H9 (cell line): Measurements from ENCODE around the gene SCN2B. TPM values are rescaled to one million over a fixed set of nuclear protein-coding genes. Genes with fewer than 3 reads are reported as not detected.

Source experiments
- DNase-seq: peaks from one replicate; pipeline ENCODE4 v3.0.0-alpha.2; 2017
- H2AFZ ChIP-seq: one replicate; pipeline ENCODE4 v1.6.1; 2013; ENCODE audit warnings: mild to moderate bottlenecking, low read length, control low read depth, moderate library complexity
- H2AK5ac ChIP-seq: 2 replicates; pipeline ENCODE4 v1.6.1; 2013; ENCODE audit warnings: low read length, control low read depth, mixed read lengths; ENCODE audit not compliant: insufficient read length
- H2BK120ac ChIP-seq: one replicate; pipeline ENCODE4 v1.6.1; 2013; ENCODE audit warnings: low read depth, mild to moderate bottlenecking, low read length, control low read depth, inconsistent platforms; ENCODE audit not compliant: poor library complexity, severe bottlenecking
- H2BK12ac ChIP-seq: 2 replicates; pipeline ENCODE4 v1.6.1; 2013; ENCODE audit warnings: low read length, control low read depth, mixed read lengths, low read depth; ENCODE audit not compliant: insufficient read length
- H2BK15ac ChIP-seq: 2 replicates; pipeline ENCODE4 v1.6.1; 2013; ENCODE audit warnings: low read depth, low read length, control low read depth
- H2BK20ac ChIP-seq: one replicate; pipeline ENCODE4 v1.6.1; 2013; ENCODE audit warnings: low read depth, mild to moderate bottlenecking, low read length, control low read depth, inconsistent platforms; ENCODE audit not compliant: poor library complexity, severe bottlenecking
- H2BK5ac ChIP-seq: 2 replicates; pipeline ENCODE4 v1.6.1; 2013; ENCODE audit warnings: low read length, control low read depth, mixed read lengths; ENCODE audit not compliant: insufficient read length
- H3K14ac ChIP-seq: 2 replicates; pipeline ENCODE4 v1.6.1; 2013; ENCODE audit warnings: low read length, control low read depth; ENCODE audit not compliant: insufficient read depth
- H3K18ac ChIP-seq: 2 replicates; pipeline ENCODE4 v1.6.1; 2013; ENCODE audit warnings: low read depth, mild to moderate bottlenecking, mixed read lengths, low read length, control low read depth; ENCODE audit not compliant: insufficient read length
- H3K23ac ChIP-seq: 2 replicates; pipeline ENCODE4 v1.6.1; 2013; ENCODE audit warnings: low read length, control low read depth, mixed read lengths, low read depth; ENCODE audit not compliant: insufficient read length
- H3K23me2 ChIP-seq: 2 replicates; pipeline ENCODE4 v1.6.1; 2013; ENCODE audit warnings: low read depth, mild to moderate bottlenecking, mixed read lengths, low read length, control low read depth; ENCODE audit not compliant: insufficient read length, poor library complexity, severe bottlenecking
- H3K27ac ChIP-seq: 2 replicates; pipeline ENCODE4 v1.5.1; 2013; ENCODE audit warnings: low read length, control low read depth, mixed read lengths, low read depth; ENCODE audit not compliant: insufficient read length
- H3K27me3 ChIP-seq: 2 replicates; pipeline ENCODE4 v1.6.1; 2013; ENCODE audit warnings: low read length, control low read depth, inconsistent platforms; ENCODE audit not compliant: insufficient read depth
- H3K4ac ChIP-seq: 2 replicates; pipeline ENCODE4 v1.6.1; 2013; ENCODE audit warnings: low read depth, mild to moderate bottlenecking, control low read depth, inconsistent platforms, low read length, moderate library complexity
- H3K4me1 ChIP-seq: 2 replicates; pipeline ENCODE4 v1.6.1; 2013; ENCODE audit warnings: low read length, control low read depth, inconsistent platforms; ENCODE audit not compliant: insufficient read depth
- H3K4me2 ChIP-seq: 2 replicates; pipeline ENCODE4 v1.6.1; 2013; ENCODE audit warnings: low read length, control low read depth, mixed read lengths; ENCODE audit not compliant: insufficient read length, insufficient read depth
- H3K56ac ChIP-seq: 2 replicates; pipeline ENCODE4 v1.6.1; 2013; ENCODE audit warnings: low read depth, mild to moderate bottlenecking, mixed read lengths, low read length, control low read depth; ENCODE audit not compliant: insufficient read length
- H3K79me1 ChIP-seq: 2 replicates; pipeline ENCODE4 v1.6.1; 2013; ENCODE audit warnings: low read depth, mild to moderate bottlenecking, moderate library complexity, low read length, control low read depth, inconsistent platforms; ENCODE audit not compliant: insufficient read depth, poor library complexity, severe bottlenecking
- H3K79me2 ChIP-seq: 2 replicates; pipeline ENCODE4 v1.6.1; 2013; ENCODE audit warnings: low read length, control low read depth, inconsistent platforms; ENCODE audit not compliant: insufficient read depth
- H3K9ac ChIP-seq: 2 replicates; pipeline ENCODE4 v1.6.1; 2013; ENCODE audit warnings: low read length, control low read depth, mixed read lengths; ENCODE audit not compliant: insufficient read length; ENCODE audit errors: extremely low read depth
- H3K9me3 ChIP-seq: one replicate; pipeline ENCODE4 v1.6.1; 2013; ENCODE audit warnings: low read depth, low read length, inconsistent platforms; ENCODE audit not compliant: control insufficient read depth
- H3T11ph ChIP-seq: one replicate; pipeline ENCODE4 v1.6.1; 2013; ENCODE audit warnings: mild to moderate bottlenecking, low read length, control low read depth, inconsistent platforms
- H4K20me1 ChIP-seq: one replicate; pipeline ENCODE4 v1.6.1; 2013; ENCODE audit not compliant: control insufficient read depth, insufficient read length, insufficient read depth
- H4K5ac ChIP-seq: 2 replicates; pipeline ENCODE4 v1.6.1; 2013; ENCODE audit warnings: low read depth, mild to moderate bottlenecking, mixed read lengths, low read length, control low read depth; ENCODE audit not compliant: insufficient read length
- H4K8ac ChIP-seq: replicated peaks from 2 replicates; pipeline ENCODE4 v1.6.1; 2013; ENCODE audit warnings: low read length, control low read depth, mixed read lengths, low read depth; ENCODE audit not compliant: insufficient read length
- H4K91ac ChIP-seq: 2 replicates; pipeline ENCODE4 v1.6.1; 2013; ENCODE audit warnings: low read depth, mild to moderate bottlenecking, moderate library complexity, mixed read lengths, low read length, control low read depth; ENCODE audit not compliant: insufficient read length
- H3K27ac Mint-ChIP-seq, 3 experiments: 2 replicates in 2 of 3; 3 replicates in 1 of 3; pipeline ENCODE4 v1.8.0; 2020 to 2021; ENCODE audit warnings: mixed read lengths in 3 of 3, mild to moderate bottlenecking in 1 of 3, moderate library complexity in 1 of 3
- H3K27me3 Mint-ChIP-seq: 2 replicates; pipeline ENCODE4 v1.8.0; 2021; ENCODE audit warnings: low read depth, mild to moderate bottlenecking, moderate library complexity, mixed read lengths
- H3K36me3 Mint-ChIP-seq, 3 experiments: 2 replicates in 2 of 3; 3 replicates in 1 of 3; pipeline ENCODE4 v1.8.0; 2020 to 2021; ENCODE audit warnings: low read depth in 3 of 3, mixed read lengths in 3 of 3; ENCODE audit not compliant: insufficient read depth in 1 of 3
- H3K4me1 Mint-ChIP-seq, 2 experiments: 2 replicates each; pipeline ENCODE4 v1.8.0; 2020; ENCODE audit warnings: mixed read lengths in 2 of 2
- H3K4me3 Mint-ChIP-seq, 2 experiments: 2 replicates in 1 of 2; 3 replicates in 1 of 2; pipeline ENCODE4 v1.8.0; 2020 to 2021; ENCODE audit warnings: mild to moderate bottlenecking in 2 of 2, mixed read lengths in 2 of 2, moderate library complexity in 1 of 2
- H3K9me3 Mint-ChIP-seq, 2 experiments: 2 replicates in 1 of 2; 3 replicates in 1 of 2; pipeline ENCODE4 v1.8.0; 2020; ENCODE audit warnings: mild to moderate bottlenecking in 2 of 2, mixed read lengths in 2 of 2, moderate library complexity in 1 of 2
- CTCF ChIP-seq: fragments of 200-600 bp; sonication (generic); conservative IDR thresholded peaks from 3 replicates; pipeline ENCODE4 v1.8.0; 2021; ENCODE audit warnings: antibody characterized with exemption, mild to moderate bottlenecking
- WGBS: extraction: QIAGEN DNeasy Blood & Tissue Kit; methylation state at CpG from one replicate; pipeline ENCODE4 v1.1.7; 2013; ENCODE audit warnings: missing lambda C conversion rate, low lambda C conversion rate, mixed read lengths; ENCODE audit not compliant: insufficient read length; ENCODE audit errors: extremely low coverage; 5-methylcytosine and 5-hydroxymethylcytosine counted together
- total RNA-seq: library from RNA; stranded (reverse); gene quantifications from 2 replicates; pipeline ENCODE4 v1.2.1, GENCODE V29; 2021

SCN2B gene
- total RNA-seq, 1 experiment from 2014 or later, result not detected

GRCh38 chr11:118205606-118206378, 29.4 kb upstream of the SCN2B start:
- Histone ChIP-seq H2AFZ (no peak overlapping the region), H2BK12ac (no peak overlapping the region), H2BK120ac (no peak overlapping the region), H3K23me2 (no peaks in the 10 kb centered on the region), H3K79me1 (no peaks in the 10 kb centered on the region), H3K4ac (no peak overlapping the region), H4K91ac (no peak overlapping the region), H2AK5ac (no peak overlapping the region), H4K5ac (no peak overlapping the region), H3K4me2 (no peak overlapping the region), H3K9ac (no peak overlapping the region), H3K18ac (no peak overlapping the region), H3T11ph (no peak overlapping the region), H3K79me2 (no peaks in the 10 kb centered on the region), H4K8ac (no peak overlapping the region), H3K23ac (no peak overlapping the region), H3K9me3 (no peaks in the 10 kb centered on the region), H4K20me1 (no peaks in the 10 kb centered on the region), H2BK5ac (no peak overlapping the region), H2BK20ac (no peak overlapping the region), H2BK15ac (no peak overlapping the region), H3K56ac (no peak overlapping the region), H3K27ac (no peak overlapping the region), H3K27me3 (no peaks in the 10 kb centered on the region), H3K4me1 (peaks cover 7% of the 10 kb centered on the region), H3K14ac (no peak overlapping the region)
- no peak for DNase-seq
- Mint-ChIP-seq H3K27ac (no peak overlapping the region), H3K36me3 (0 out of 7 replicates have a peak, but pooled peaks cover 0 to 7% (median 0%) of the 10 kb centered on the region in 3 experiments), H3K4me1 (peaks cover 19 to 22% of the 10 kb centered on the region in 2 experiments), H3K27me3 (peaks cover 4% of the 10 kb centered on the region), H3K9me3 (no peaks in the 10 kb centered on the region), H3K4me3 (no peak overlapping the region)
- no CpG with 5 or more reads among the region's 9 CpGs for WGBS
- no peak for TF ChIP-seq CTCF
